Neutrophil (primary cell): Measurements from ENCODE around the gene CTNNA2.

ENCODE experiments used
- H3K27ac ChIP-seq: fragments of 200-600 bp; sonication (generic); 2 replicates; pipeline ENCODE4 v1.5.1; 2016; ENCODE audit warnings: mild to moderate bottlenecking, moderate library complexity
- H3K27me3 ChIP-seq: fragments of 200-600 bp; sonication (generic); 2 replicates; pipeline ENCODE4 v1.6.0; 2016; ENCODE audit warnings: mild to moderate bottlenecking
- H3K36me3 ChIP-seq: fragments of 200-600 bp; sonication (generic); 2 replicates; pipeline ENCODE4 v1.5.1; 2017
- H3K4me1 ChIP-seq, 2 experiments: fragments of 200-600 bp in 1 of 2; sonication (generic) in 1 of 2; 1 replicate in 1 of 2; 2 replicates in 1 of 2; pipeline versions ENCODE4 v1.5.1 to v1.6.1; 2013 to 2016; ENCODE audit warnings: low read depth in 1 of 2, low read length in 1 of 2, mild to moderate bottlenecking in 1 of 2, moderate library complexity in 1 of 2; ENCODE audit not compliant: control insufficient read depth in 1 of 2, insufficient read depth in 1 of 2
- H3K4me3 ChIP-seq, 2 experiments: fragments of 200-600 bp in 1 of 2; sonication (generic) in 1 of 2; 1 replicate in 1 of 2; 2 replicates in 1 of 2; pipeline ENCODE4 v1.5.1; 2013 to 2016; ENCODE audit warnings: low read depth in 1 of 2, low read length in 1 of 2, mild to moderate bottlenecking in 1 of 2, moderate library complexity in 1 of 2
- H3K9me3 ChIP-seq: fragments of 200-600 bp; sonication (generic); 2 replicates; pipeline ENCODE4 v1.5.1; 2016
- TF ChIP-seq, protein P1 (sequence below): fragments of 200-600 bp; sonication (generic); IDR thresholded peaks from 2 replicates; pipeline ENCODE4 v1.5.1; 2016; ENCODE audit warnings: antibody characterized with exemption

CTNNA2 gene

DNA sequence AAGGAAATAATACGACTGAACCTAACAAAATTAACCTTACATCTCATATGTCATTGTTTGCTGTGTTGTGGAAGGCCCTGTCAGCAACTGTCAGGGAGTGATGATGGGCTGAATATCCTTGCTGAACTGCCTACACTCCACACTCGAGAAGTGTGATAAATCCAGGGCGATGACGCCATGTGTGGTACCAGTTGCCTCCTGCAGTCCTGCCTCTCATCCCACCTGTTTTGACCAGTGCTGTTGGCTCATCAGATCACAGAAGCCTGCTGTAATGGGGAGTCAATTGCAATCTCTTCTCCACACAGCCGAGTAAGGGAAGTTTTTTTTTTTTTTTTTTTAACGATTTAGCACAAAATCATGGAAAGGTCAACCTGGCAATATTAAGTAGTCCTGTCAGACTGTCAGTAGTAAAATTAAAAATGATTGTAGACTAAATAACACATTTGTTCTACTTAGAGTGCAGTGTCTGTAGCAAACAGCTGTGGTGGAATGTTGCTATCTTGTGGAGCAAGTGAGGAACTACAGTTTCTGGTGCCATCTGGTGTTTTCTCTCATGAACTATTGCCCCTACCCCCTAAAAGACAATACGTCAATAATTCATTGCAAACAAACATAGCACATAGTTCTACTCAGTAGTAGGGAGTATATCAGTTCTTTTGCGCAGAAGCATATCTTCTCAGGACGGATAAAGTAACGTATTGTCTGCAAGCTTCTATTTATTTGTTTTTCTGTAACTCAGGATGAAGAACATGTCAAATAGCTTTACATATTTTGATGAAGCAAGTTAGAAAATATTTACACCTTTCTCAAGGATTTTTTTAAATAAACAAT is 347.6 kb downstream of the CTNNA2 start:
- Histone ChIP-seq H3K27me3 (no peaks in the 10 kb centered on the region), H3K4me3 (no peak overlapping the region), H3K4me1 (no peaks in the 10 kb centered on the region), H3K36me3 (no peaks in the 10 kb centered on the region), H3K9me3 (no peaks in the 10 kb centered on the region), H3K27ac (no peak overlapping the region)
- TF ChIP-seq, protein P1, sequence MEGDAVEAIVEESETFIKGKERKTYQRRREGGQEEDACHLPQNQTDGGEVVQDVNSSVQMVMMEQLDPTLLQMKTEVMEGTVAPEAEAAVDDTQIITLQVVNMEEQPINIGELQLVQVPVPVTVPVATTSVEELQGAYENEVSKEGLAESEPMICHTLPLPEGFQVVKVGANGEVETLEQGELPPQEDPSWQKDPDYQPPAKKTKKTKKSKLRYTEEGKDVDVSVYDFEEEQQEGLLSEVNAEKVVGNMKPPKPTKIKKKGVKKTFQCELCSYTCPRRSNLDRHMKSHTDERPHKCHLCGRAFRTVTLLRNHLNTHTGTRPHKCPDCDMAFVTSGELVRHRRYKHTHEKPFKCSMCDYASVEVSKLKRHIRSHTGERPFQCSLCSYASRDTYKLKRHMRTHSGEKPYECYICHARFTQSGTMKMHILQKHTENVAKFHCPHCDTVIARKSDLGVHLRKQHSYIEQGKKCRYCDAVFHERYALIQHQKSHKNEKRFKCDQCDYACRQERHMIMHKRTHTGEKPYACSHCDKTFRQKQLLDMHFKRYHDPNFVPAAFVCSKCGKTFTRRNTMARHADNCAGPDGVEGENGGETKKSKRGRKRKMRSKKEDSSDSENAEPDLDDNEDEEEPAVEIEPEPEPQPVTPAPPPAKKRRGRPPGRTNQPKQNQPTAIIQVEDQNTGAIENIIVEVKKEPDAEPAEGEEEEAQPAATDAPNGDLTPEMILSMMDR = no peak

DNA sequence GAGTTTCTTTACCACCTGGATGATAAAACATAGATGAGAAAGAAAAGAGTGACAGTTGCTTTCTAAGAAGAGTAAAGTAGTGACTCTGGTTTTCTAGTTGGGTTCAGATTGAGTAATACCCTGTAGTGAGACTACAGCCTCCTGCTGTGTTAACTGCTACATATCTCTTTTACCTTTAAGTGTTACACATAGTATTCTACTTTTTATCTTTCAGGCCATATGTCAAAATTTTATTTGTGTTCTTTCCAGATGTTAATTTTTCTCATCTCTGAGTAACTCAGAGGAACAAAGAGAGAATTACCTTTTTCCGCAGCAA is 348.2 kb downstream of the CTNNA2 start:
- TF ChIP-seq, protein P1 = no peak

DNA sequence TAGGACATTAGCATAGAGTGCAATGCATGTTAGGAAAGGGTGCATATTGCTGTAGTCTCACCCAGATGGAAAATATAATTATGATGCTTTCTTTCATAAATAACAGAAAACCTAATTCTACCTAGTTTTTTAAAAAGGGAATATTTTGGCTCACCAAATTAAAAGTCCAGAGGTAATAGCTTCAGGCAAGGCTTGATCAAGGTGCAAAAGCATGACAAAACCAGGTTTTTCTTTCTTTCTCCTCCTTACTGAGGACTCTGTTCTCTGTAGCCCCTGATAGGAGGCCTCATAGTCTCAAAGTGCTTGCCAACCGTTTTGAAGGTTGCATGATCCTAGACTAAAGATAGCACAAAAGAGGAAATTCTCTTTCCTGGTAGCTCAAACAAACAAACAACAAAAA is 349.9 kb downstream of the CTNNA2 start:
- Histone ChIP-seq H3K4me1 (no peaks in the 10 kb centered on the region), H3K36me3 (no peaks in the 10 kb centered on the region), H3K27ac (no peak overlapping the region), H3K4me3 (no peak overlapping the region), H3K9me3 (no peaks in the 10 kb centered on the region), H3K27me3 (no peaks in the 10 kb centered on the region)
- TF ChIP-seq, protein P1 = no peak

More for the DNA sequence above, 348.2 kb downstream of the CTNNA2 start:
- Histone ChIP-seq H3K27me3 (no peaks in the 10 kb centered on the region), H3K9me3 (no peaks in the 10 kb centered on the region), H3K4me3 (no peak overlapping the region), H3K4me1 (no peaks in the 10 kb centered on the region), H3K27ac (no peak overlapping the region), H3K36me3 (no peaks in the 10 kb centered on the region)

DNA sequence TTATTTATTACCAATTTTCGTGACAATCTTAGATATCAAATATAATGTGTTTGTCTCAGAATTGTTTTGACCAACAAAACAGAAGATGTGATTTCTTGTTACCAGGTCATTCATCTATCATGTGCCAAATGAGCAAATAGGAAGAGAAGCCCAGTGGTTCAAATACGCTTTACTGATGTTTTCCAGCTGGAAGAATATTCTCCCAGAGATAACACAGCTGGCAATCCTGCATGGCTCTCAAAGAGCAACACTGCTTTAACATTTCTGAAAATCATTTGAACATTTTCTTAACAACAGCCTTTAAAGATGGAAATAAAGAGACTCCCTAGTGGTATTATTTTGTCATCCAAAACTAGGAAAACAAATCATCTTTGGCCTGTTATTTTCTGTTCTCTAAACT is 359.8 kb downstream of the CTNNA2 start:
- TF ChIP-seq, protein P1 = no peak
- H3K36me3 ChIP-seq = no peaks in the 10 kb centered on the region
- H3K27me3 ChIP-seq = no peaks in the 10 kb centered on the region
- H3K27ac ChIP-seq = no peak overlapping the region
- no peaks in the 10 kb centered on the region for H3K9me3 ChIP-seq
- no peak overlapping the region for H3K4me3 ChIP-seq
- H3K4me1 ChIP-seq = no peaks in the 10 kb centered on the region

DNA sequence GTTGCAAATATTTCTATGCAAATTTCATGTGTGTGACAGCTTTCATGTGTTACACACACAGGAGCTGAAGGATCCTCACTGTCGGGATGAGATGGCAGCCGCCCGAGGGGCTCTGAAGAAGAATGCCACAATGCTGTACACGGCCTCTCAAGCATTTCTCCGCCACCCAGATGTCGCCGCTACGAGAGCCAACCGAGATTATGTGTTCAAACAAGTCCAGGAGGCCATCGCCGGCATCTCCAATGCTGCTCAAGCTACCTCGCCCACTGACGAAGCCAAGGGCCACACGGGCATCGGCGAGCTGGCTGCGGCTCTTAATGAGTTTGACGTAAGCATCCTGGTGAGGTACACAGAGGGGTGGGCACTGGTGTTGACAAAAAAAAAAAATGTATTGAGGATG is 361.2 kb downstream of the CTNNA2 start:
- Histone ChIP-seq H3K36me3 (no peaks in the 10 kb centered on the region), H3K4me3 (no peak overlapping the region), H3K4me1 (no peaks in the 10 kb centered on the region), H3K27ac (no peak overlapping the region), H3K27me3 (no peaks in the 10 kb centered on the region), H3K9me3 (no peaks in the 10 kb centered on the region)
- TF ChIP-seq, protein P1 = no peak
